A673 (cell line): Measurements from ENCODE around the gene FGF14. TPM values are rescaled to one million over a fixed set of nuclear protein-coding genes. Genes with fewer than 3 reads are reported as not detected.

ENCODE experiments used
- BruUV-seq: library from RNA; stranded (reverse); fragments of 400-500 nt; replicated peaks from 2 replicates; lab custom pipeline; 2021; lab: Mats Ljungman, UMichigan
- CTCF ChIA-PET: fragments of 300-600 bp; sonication (Branson Sonifier 250); formaldehyde crosslinking; loops from one replicate; lab custom pipeline; 2022; ENCODE audit warnings: antibody characterized with exemption; lab: Charles Lee
- POLR2A ChIA-PET: fragments of 300-600 bp; sonication (Branson Sonifier 250); formaldehyde crosslinking; loops from one replicate; lab custom pipeline; 2022; ENCODE audit warnings: antibody characterized with exemption; ENCODE audit not compliant: low non-redundant PET; lab: Charles Lee
- DNase-seq: peaks from one replicate; pipeline ENCODE4 v3.0.0-alpha.2; 2015; ENCODE audit warnings: low spot score
- H3K27ac ChIP-seq: fragments of 200-600 bp; sonication (generic); 2 replicates; pipeline ENCODE4 v1.5.1; 2016; ENCODE audit warnings: mixed run types, low read depth, mild to moderate bottlenecking, mixed read lengths, antibody characterized with exemption, low read length; ENCODE audit not compliant: poor library complexity, severe bottlenecking
- H3K27me3 ChIP-seq: fragments of 200-600 bp; sonication (generic); replicated peaks from 2 replicates; pipeline ENCODE4 v1.6.1; 2017; ENCODE audit warnings: mixed run types, low read depth, mild to moderate bottlenecking, mixed read lengths, antibody characterized with exemption, low read length; ENCODE audit not compliant: insufficient read depth, poor library complexity
- H3K36me3 ChIP-seq: fragments of 200-600 bp; sonication (generic); 2 replicates; pipeline ENCODE4 v1.6.1; 2016; ENCODE audit warnings: mixed run types, mild to moderate bottlenecking, mixed read lengths, antibody characterized with exemption, low read length; ENCODE audit not compliant: insufficient read depth, poor library complexity, severe bottlenecking
- H3K4me1 ChIP-seq: fragments of 200-600 bp; sonication (generic); 2 replicates; pipeline ENCODE4 v1.6.1; 2017; ENCODE audit warnings: mixed run types, mild to moderate bottlenecking, mixed read lengths, antibody characterized with exemption, low read length; ENCODE audit not compliant: insufficient read depth, poor library complexity, severe bottlenecking
- H3K4me3 ChIP-seq: fragments of 200-600 bp; sonication (generic); 2 replicates; pipeline ENCODE4 v1.5.1; 2016; ENCODE audit warnings: low read depth, mixed run types, mild to moderate bottlenecking, mixed read lengths, low read length; ENCODE audit not compliant: poor library complexity, severe bottlenecking
- H3K9me3 ChIP-seq: fragments of 200-600 bp; sonication (generic); 2 replicates; pipeline ENCODE4 v1.6.1; 2016; ENCODE audit warnings: mixed run types, low read depth, mild to moderate bottlenecking, mixed read lengths, antibody characterized with exemption, low read length; ENCODE audit not compliant: poor library complexity, severe bottlenecking
- EZH2 ChIP-seq: fragments of 200-600 bp; sonication (generic); IDR thresholded peaks from 2 replicates; pipeline ENCODE4 v1.6.1; 2017; ENCODE audit warnings: borderline replicate concordance, low read depth, mild to moderate bottlenecking, mixed read lengths, antibody characterized with exemption, low read length; ENCODE audit not compliant: poor library complexity, severe bottlenecking
- intact Hi-C: fragments of 100-400 bp; cut with micrococcal nuclease; formaldehyde crosslinking; loops from one replicate; pipeline ENCODE4 v1.10.0; 2022; ENCODE audit not compliant: unreplicated experiment
- total RNA-seq: library from RNA; stranded (reverse); gene quantifications from 2 replicates; pipeline ENCODE4 v1.2.3, GENCODE V29; 2021
- TF ChIP-seq, protein P1 (sequence below): fragments of 300-800, 200-600 bp; sonication (generic); conservative IDR thresholded peaks from 2 replicates; pipeline ENCODE4 v1.5.1; 2017; ENCODE audit warnings: low read depth, mild to moderate bottlenecking, antibody characterized with exemption, low read length, moderate library complexity, mixed read lengths

FGF14 gene
- total RNA-seq, 1 experiment from 2014 or later = 19.7 TPM

DNA sequence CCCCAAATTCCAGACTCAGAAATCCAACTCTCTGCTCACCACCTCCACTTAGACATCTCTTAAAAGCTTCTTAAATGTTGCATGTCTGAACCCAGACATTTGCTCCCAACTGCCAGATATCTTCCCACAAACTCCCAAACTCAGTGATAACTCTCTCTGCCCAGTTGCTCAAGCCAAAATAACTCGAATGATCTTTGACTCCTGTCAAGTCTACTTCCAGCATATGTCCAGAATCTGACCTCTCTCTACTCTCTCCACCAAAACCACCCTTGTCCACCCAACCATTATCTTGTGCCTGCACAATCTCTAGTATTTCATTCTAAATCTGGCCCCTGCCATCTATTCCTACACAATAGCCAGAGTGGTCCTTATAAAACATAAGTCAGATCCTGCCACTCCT is 99.3 kb downstream of the FGF14 start:
- no TSS peak for BruUV-seq
- ChIA-PET CTCF (no interaction called here), POLR2A (no interaction called here)
- Histone ChIP-seq H3K36me3 (no peaks in the 10 kb centered on the region), H3K4me1 (peaks cover 19% of the 10 kb centered on the region), H3K27me3 (no peaks in the 10 kb centered on the region), H3K4me3 (no peak overlapping the region), H3K27ac (no peak overlapping the region), H3K9me3 (no peaks in the 10 kb centered on the region)
- intact Hi-C loops = no loop called here
- DNase-seq = no peak
- TF ChIP-seq, protein P1, sequence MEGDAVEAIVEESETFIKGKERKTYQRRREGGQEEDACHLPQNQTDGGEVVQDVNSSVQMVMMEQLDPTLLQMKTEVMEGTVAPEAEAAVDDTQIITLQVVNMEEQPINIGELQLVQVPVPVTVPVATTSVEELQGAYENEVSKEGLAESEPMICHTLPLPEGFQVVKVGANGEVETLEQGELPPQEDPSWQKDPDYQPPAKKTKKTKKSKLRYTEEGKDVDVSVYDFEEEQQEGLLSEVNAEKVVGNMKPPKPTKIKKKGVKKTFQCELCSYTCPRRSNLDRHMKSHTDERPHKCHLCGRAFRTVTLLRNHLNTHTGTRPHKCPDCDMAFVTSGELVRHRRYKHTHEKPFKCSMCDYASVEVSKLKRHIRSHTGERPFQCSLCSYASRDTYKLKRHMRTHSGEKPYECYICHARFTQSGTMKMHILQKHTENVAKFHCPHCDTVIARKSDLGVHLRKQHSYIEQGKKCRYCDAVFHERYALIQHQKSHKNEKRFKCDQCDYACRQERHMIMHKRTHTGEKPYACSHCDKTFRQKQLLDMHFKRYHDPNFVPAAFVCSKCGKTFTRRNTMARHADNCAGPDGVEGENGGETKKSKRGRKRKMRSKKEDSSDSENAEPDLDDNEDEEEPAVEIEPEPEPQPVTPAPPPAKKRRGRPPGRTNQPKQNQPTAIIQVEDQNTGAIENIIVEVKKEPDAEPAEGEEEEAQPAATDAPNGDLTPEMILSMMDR = no peak
- TF ChIP-seq EZH2 = no peak

DNA sequence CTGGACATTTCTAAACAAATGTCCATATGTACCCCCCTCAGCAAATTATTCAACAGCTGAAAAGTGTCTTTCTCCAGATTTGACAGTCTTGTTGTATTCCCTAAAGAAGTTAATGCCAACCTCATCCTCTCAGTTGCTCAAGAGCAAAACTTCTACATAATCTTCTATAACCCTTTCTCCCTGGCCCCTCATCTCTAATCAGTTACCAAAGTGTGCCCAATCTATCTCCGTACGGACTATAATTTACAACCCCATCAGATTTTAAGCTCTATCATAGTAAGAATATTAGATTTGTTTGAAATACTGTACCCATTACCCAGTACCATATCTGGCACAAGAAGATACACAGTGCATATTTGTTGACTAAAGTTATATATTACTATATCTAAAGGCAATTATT is 101.5 kb downstream of the FGF14 start:
- Histone ChIP-seq H3K27ac (no peak overlapping the region), H3K4me3 (no peak overlapping the region), H3K9me3 (no peaks in the 10 kb centered on the region), H3K4me1 (peaks cover 10% of the 10 kb centered on the region), H3K27me3 (no peaks in the 10 kb centered on the region), H3K36me3 (no peaks in the 10 kb centered on the region)
- ChIA-PET CTCF (no interaction called here), POLR2A (no interaction called here)
- no peak for DNase-seq
- TF ChIP-seq, protein P1 = no peak
- TF ChIP-seq EZH2 = no peak
- intact Hi-C loops = no loop called here
- no TSS peak for BruUV-seq

DNA sequence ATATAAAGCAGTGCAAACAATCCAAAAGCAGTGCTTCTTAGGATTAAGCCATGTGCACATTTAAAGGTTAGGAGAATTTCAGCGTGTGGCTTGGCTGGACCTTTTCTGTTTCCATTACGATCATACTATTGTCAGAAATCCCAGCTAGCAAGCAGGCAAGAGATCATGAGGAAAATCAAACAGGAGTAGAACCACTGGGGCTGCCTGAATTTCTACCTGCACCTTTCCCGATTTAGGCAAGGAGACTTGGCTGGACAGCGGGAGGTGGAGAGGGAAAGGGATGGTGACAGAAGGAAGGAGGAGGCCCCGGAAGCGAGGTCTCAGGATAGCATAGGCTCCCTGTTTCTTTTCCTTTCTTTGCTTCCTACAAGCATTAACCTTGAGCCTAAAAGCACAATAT is 102.5 kb downstream of the FGF14 start:
- no peaks in the 10 kb centered on the region for H3K9me3 ChIP-seq
- TF ChIP-seq, protein P1 = no peak
- TF ChIP-seq EZH2 = no peak
- H3K27ac ChIP-seq = no peak overlapping the region
- H3K4me1 ChIP-seq = peaks cover 10% of the 10 kb centered on the region
- no peak overlapping the region for H3K4me3 ChIP-seq
- no peak for DNase-seq
- no TSS peak for BruUV-seq
- no peaks in the 10 kb centered on the region for H3K27me3 ChIP-seq
- H3K36me3 ChIP-seq = no peaks in the 10 kb centered on the region
- ChIA-PET CTCF (no interaction called here), POLR2A (no interaction called here)
- intact Hi-C loops = no loop called here
